Measurements from ENCODE around the gene DNM1. TPM values are rescaled to one million over a fixed set of nuclear protein-coding genes. Genes with fewer than 3 reads are reported as not detected.

The DNM1 gene
- total RNA-seq, 1 donor from 2014 or later, result 34.1 TPM

GRCh38 chr9:128159784-128160602 is 43.2 kb upstream of the DNM1 start, which contains the start of gene BBLN:
TSS of gene BBLN (plus strand) at chr9:128160265. CDS start at chr9:128160408, 143 bp downstream.
- no peak for TF ChIP-seq CTCF (IDR thresholded peaks at IDR 0.05; ENCODE audit: unreplicated experiment)
- Mint-ChIP-seq H3K4me1 (ENCODE audit: low read depth) (peaks cover 4% of the 10 kb centered on the region), H3K27ac (no peak within 1 kb of the TSS), H3K9me3 (ENCODE audit: low read depth) (no peaks in the 10 kb centered on the region), H3K27me3 (no peaks in the 10 kb centered on the region), H3K4me3 (ENCODE audit: low read depth) (peak within 1 kb of the TSS; percentile 73), H3K36me3 (ENCODE audit: insufficient read depth) (peaks cover 7% of the 10 kb centered on the region)
- peak; percentile 94 for DNase-seq (ENCODE audit: low spot score, unreplicated experiment)

GRCh38 chr9:128160603-128160987 is 42.6 kb upstream of the DNM1 start:
- no peak for DNase-seq (ENCODE audit: low spot score, unreplicated experiment)
- Mint-ChIP-seq H3K4me1 (ENCODE audit: low read depth) (peaks cover 4% of the 10 kb centered on the region), H3K27ac (no peak overlapping the region), H3K4me3 (ENCODE audit: low read depth) (peak overlapping the region; percentile 73), H3K36me3 (ENCODE audit: insufficient read depth) (peaks cover 7% of the 10 kb centered on the region), H3K27me3 (no peaks in the 10 kb centered on the region), H3K9me3 (ENCODE audit: low read depth) (no peaks in the 10 kb centered on the region)
- no peak for TF ChIP-seq CTCF (IDR thresholded peaks at IDR 0.05; ENCODE audit: unreplicated experiment)

- H3K36me3 Mint-ChIP-seq (ENCODE audit: insufficient read depth), result peaks cover 11% of the 10 kb centered on the region
- DNase-seq (ENCODE audit: low spot score, unreplicated experiment), result no peak
- no peaks in the 10 kb centered on the region for H3K9me3 Mint-ChIP-seq (ENCODE audit: low read depth)
- no peaks in the 10 kb centered on the region for H3K27me3 Mint-ChIP-seq
- no peak overlapping the region for H3K27ac Mint-ChIP-seq
- H3K4me3 Mint-ChIP-seq (ENCODE audit: low read depth), result peak overlapping the region; percentile 73
- peaks cover 4% of the 10 kb centered on the region for H3K4me1 Mint-ChIP-seq (ENCODE audit: low read depth)
- TF ChIP-seq CTCF (IDR thresholded peaks at IDR 0.05; ENCODE audit: unreplicated experiment), result no peak
These were observed 41.8 kb upstream of the DNM1 start for GRCh38 chr9:128161215-128161902.

- H3K27ac Mint-ChIP-seq, result peak overlapping the region; percentile 26
- H3K27me3 Mint-ChIP-seq, result no peaks in the 10 kb centered on the region
- no peak for DNase-seq (ENCODE audit: low spot score, unreplicated experiment)
- peaks cover 4% of the 10 kb centered on the region for H3K4me1 Mint-ChIP-seq (ENCODE audit: low read depth)
- H3K36me3 Mint-ChIP-seq (ENCODE audit: insufficient read depth), result peaks cover 14% of the 10 kb centered on the region
- no peak for TF ChIP-seq CTCF (IDR thresholded peaks at IDR 0.05; ENCODE audit: unreplicated experiment)
- peak overlapping the region; percentile 37 for H3K4me3 Mint-ChIP-seq (ENCODE audit: low read depth)
- H3K9me3 Mint-ChIP-seq (ENCODE audit: low read depth), result no peaks in the 10 kb centered on the region
These were observed 40.8 kb upstream of the DNM1 start for GRCh38 chr9:128162215-128163026.

- H3K4me1 Mint-ChIP-seq (ENCODE audit: low read depth), result peaks cover 4% of the 10 kb centered on the region
- H3K36me3 Mint-ChIP-seq (ENCODE audit: insufficient read depth), result peaks cover 14% of the 10 kb centered on the region
- TF ChIP-seq CTCF (IDR thresholded peaks at IDR 0.05; ENCODE audit: unreplicated experiment), result no peak
- no peak for DNase-seq (ENCODE audit: low spot score, unreplicated experiment)
- no peaks in the 10 kb centered on the region for H3K9me3 Mint-ChIP-seq (ENCODE audit: low read depth)
- no peaks in the 10 kb centered on the region for H3K27me3 Mint-ChIP-seq
- H3K27ac Mint-ChIP-seq, result no peak overlapping the region
- H3K4me3 Mint-ChIP-seq (ENCODE audit: low read depth), result no peak overlapping the region
These were observed 40.1 kb upstream of the DNM1 start for GRCh38 chr9:128163027-128163515.

Measured in progenitor cell of endocrine pancreas (in vitro differentiated cells).